Fibroblast of pulmonary artery (primary cell): ENCODE results near the gene ARMCX5.

Experiments
- DNase-seq: peaks from one replicate; pipeline ENCODE4 v3.0.0-alpha.2; 2010; ENCODE audit warnings: low read depth
- H3K4me3 ChIP-seq: replicated peaks from 2 replicates; pipeline ENCODE4 v1.5.1; 2011; ENCODE audit warnings: low read depth, mild to moderate bottlenecking, control low read depth, low read length, moderate library complexity
- TF ChIP-seq, protein P1 (sequence below): IDR thresholded peaks from 2 replicates; pipeline ENCODE4 v1.5.1; 2011; ENCODE audit warnings: mild to moderate bottlenecking, control low read depth, low read length, inconsistent platforms; ENCODE audit errors: missing control alignments

ARMCX5 gene

DNA sequence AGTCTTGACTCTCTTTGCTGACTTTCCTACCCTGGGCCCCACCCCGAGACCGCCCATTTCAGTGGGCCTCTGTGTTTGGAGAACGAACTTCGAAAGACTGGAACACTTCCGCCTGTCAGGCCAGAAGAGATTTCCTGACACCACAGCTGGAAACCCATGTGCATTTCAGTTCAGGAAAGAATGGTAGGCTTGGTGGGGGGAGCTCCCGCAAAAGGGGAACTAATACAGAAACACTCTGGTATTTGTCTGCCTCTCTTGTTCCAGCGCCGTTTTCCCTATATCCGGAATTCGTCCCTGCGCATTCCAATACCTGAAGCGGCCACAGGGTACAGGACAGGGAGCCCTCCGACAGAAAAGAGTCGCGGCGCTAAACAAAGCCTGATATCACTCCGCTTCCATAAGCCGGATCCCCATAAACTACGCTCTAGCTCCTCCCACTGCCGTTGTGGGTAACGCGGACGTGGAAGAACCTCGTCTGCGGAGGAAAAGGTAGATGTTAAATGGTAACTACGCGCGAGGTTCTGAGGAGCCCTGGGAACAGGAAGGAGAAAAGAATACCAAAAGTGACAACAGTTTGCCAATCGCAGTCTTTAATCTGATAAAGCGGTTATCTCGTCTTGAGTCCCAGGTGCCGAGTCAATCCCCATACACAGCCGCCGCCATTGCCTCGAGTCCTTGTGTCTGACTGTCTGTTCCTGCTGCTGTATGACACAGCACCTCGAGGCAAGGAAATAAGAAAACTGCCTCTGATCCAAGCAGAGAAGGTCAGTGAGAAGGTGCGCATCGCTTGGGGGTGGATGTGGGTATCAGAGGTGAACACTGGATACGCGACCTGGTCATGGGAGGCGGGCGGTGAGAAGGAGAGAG, at the start of gene ARMCX5:
Gene ARMCX5 (plus strand): TSS at position 432 of the 867 bp plus-strand sequence. CDS start 2,627 bp downstream, outside the sequence.
- TF ChIP-seq, protein P1, sequence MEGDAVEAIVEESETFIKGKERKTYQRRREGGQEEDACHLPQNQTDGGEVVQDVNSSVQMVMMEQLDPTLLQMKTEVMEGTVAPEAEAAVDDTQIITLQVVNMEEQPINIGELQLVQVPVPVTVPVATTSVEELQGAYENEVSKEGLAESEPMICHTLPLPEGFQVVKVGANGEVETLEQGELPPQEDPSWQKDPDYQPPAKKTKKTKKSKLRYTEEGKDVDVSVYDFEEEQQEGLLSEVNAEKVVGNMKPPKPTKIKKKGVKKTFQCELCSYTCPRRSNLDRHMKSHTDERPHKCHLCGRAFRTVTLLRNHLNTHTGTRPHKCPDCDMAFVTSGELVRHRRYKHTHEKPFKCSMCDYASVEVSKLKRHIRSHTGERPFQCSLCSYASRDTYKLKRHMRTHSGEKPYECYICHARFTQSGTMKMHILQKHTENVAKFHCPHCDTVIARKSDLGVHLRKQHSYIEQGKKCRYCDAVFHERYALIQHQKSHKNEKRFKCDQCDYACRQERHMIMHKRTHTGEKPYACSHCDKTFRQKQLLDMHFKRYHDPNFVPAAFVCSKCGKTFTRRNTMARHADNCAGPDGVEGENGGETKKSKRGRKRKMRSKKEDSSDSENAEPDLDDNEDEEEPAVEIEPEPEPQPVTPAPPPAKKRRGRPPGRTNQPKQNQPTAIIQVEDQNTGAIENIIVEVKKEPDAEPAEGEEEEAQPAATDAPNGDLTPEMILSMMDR, result no peak
- DNase-seq, result peak; percentile 87
- peak within 1 kb of the TSS; percentile 80 for H3K4me3 ChIP-seq

DNA sequence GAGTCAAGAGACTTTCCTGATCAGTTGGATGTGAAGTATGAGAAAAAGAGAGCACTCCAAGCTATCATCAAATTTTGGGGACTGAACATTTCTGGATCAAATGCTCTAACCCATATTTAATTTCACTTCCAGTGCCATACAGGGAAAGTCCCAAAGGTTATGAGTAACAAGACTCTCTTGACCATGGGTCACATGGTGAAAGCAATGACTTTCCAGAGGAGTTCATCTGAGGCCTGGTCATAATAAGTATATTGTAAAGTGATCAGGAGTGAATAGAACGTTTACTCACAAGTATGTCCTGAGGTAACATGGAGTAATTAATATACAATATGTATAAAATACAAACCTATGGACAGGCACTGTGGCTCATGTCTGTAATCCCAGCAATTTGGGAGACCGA, 40.7 kb upstream of the ARMCX5 start:
- TF ChIP-seq, protein P1, result no peak
- H3K4me3 ChIP-seq, result no peak overlapping the region
- no peak for DNase-seq

DNA sequence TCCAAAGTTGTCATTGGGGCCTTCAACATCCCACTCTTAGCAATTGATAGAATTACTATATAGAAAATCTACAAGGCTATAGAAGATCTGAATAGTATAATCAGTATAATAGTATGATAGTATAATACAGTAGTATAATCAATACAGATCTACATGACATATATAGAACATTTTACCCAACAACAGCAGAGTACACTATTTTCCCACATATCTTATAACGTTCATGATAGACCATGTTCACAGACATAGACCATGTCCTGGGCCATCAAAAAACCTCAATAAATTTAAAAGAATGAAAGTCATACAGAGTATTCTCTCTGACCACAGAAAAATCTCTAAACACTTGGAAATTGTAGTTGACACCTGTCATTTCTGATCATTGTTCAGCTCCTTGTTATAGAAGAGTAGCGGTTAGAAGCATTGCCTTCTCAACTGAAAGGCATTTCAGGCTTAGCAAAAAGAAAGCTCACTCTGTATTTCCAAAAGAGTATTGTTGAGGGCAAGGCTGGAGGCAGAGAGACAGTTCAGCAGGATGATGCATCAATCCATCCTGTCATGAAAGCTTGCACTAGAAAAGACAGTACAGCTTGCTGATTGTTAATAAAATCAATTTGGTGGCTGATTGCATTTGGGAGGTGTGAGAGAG, 38.8 kb upstream of the ARMCX5 start:
- DNase-seq, result no peak
- no peak overlapping the region for H3K4me3 ChIP-seq
- TF ChIP-seq, protein P1, result no peak

DNA sequence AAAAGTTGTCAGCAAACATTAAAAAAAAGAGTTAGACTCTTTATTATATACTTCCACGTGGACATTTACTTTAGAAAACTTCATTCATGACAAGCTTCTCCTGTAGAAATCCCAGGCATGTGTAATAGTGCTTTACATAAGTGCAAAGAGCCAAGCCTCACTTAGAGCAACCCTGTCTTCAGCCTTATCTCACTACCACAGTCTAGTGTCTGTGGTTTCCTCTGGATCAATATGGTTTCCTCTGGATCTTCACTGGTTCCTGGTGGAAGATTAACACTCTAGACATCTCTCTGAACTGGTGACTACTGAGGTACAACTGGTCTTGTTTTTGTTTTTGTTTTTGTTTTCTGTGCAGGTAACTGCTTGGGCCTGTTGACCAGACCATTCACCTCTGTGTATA, 18.4 kb upstream of the ARMCX5 start:
- TF ChIP-seq, protein P1, result no peak
- H3K4me3 ChIP-seq, result no peak overlapping the region
- DNase-seq, result no peak

DNA sequence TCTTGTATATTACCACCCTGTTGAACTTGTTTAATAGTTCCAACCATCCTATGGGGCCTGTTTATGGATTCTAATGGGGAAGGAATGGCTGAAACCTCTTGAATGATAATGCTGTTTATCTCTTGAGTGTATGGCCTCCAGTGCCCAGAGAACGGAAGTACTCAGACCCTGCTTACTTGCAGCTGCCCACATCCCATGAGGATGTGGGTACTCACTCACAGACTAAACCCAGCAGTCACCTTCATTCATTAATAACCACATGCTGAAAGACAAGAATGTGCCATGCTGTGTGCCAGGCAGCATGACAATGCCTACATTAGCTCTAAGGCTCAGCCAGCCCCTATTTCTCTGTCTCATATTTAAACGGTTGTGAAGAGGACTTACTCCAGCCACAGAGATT, 5.9 kb upstream of the ARMCX5 start:
- no peak for DNase-seq
- TF ChIP-seq, protein P1, result no peak
- H3K4me3 ChIP-seq, result no peak overlapping the region

DNA sequence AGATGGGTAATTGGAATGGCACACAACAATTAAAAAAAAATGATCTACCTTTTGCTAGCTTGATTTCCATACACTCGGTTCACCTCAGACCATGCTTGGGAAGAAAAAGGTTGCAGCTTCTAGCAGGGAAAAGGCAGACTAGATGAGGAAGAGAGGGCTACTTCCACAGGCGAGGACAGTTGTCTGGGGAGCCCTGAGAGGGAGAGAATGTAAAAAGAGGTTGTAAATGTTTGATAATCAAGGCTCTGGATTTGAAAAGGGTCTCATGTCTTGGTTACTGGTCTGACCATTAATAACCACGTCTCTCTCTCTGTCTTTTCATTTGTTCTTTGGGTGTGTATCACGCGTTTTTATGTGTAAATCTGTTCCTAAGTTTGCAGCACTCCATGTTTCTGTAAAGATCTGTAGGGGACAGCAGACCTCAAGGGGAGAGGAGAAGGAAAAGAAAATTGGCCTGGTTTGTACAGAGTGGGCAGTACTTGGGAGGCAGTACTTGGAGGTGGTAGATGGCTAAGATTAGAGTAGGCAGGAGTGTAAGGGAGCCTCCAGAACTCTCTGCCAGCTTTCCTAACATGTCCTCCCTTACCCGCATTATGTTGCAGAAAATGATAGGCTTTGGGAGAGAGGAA, 750 bp downstream of the ARMCX5 start:
- DNase-seq, result peak; percentile 39
- TF ChIP-seq, protein P1, result peak; percentile 22
- H3K4me3 ChIP-seq, result peak overlapping the region; percentile 80
